Left colon (tissue), 2 donors: ENCODE measurements around the gene TBC1D5. TPM values are rescaled to one million over a fixed set of nuclear protein-coding genes. Genes with fewer than 3 reads are reported as not detected.

ENCODE experiments used
- ATAC-seq: fragments of 200-7000 bp; cut with Tn5 transposase; one replicate; pipeline ENCODE4 v1.9.1; 2020; ENCODE audit warnings: mild to moderate bottlenecking, moderate library complexity
- DNase-seq, 2 donors: peaks; one replicate each; pipeline ENCODE4 v3.0.0-alpha.2; 2020
- intact Hi-C, 2 donors: fragments of 100-400 bp; cut with DNase I in 1 of 2; cut with micrococcal nuclease in 1 of 2; formaldehyde crosslinking; loops; one replicate each; pipeline versions ENCODE4 v1.11.2 to v1.14.0; 2022; cut with DNase I, micrococcal nuclease
- total RNA-seq, 2 donors: library from RNA; stranded (reverse); fragmentation: NEBNext Ultra II Directional; extraction: Animal tissue kit (Norgen Biotek cat#: 25700); gene quantifications; one replicate each; pipeline ENCODE4 v1.2.1, GENCODE V29; 2021
- donor health status: DM: no; HTN: no; CAD: no.
- donor health status: DM: yes; HTN: yes; CAD: no.

Gene TBC1D5
- total RNA-seq, 2 donors from 2014 or later: 32.4 to 34.7 TPM

DNA sequence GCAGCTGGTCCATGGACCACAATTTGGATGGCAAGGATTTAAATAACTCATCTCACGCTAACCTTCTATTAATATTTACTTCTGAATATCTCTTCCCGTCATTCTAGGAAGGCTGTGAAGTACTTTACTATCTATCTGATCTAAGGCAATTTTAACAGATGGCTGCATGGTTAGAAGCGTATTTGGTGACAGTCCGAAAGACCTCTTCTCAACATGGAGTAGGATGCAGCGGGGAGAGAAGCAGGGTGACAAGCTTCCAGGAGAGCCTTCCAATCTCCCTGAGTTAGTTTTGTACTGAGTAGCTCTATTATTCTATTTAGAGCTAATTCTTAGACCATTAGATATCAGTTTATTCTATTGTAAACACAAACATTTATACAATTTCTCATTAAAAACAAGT is 548.3 kb downstream of the TBC1D5 start:
- DNase-seq: no peak
- intact Hi-C loops: no loop called here
- no peak for ATAC-seq

DNA sequence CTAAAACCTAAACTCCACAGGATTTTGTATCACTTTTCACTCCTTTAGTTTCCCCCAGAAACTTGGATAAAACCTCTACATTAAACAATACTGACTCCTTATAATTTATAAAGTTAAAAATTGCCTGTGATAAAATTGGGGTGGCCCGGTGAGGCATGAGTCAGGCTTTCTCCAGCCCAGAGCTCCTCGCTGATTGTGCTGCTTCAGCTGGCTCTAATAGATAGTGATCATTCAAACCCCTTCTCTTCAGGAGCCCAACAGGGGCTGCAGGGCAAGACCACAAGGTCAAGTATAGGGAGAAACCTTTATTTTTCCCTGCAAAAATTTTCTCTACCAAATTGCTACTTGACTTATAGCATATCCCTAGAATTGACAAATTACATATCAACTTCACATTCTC is 549.4 kb downstream of the TBC1D5 start:
- DNase-seq: no peak
- ATAC-seq: no peak
- intact Hi-C loops: no loop called here

- intact Hi-C loops: no loop called here
- ATAC-seq (no peak), DNase-seq (no peak)
Observed at GRCh38 chr3:17190353-17191078, 551.9 kb downstream of the TBC1D5 start.

GRCh38 chr3:17188378-17188777 is 554.1 kb downstream of the TBC1D5 start:
- ATAC-seq (no peak), DNase-seq (no peak)
- intact Hi-C loops: no loop called here

GRCh38 chr3:17187589-17188184 is 554.7 kb downstream of the TBC1D5 start:
- intact Hi-C loops: no loop called here
- no peak for DNase-seq
- no peak for ATAC-seq

DNA sequence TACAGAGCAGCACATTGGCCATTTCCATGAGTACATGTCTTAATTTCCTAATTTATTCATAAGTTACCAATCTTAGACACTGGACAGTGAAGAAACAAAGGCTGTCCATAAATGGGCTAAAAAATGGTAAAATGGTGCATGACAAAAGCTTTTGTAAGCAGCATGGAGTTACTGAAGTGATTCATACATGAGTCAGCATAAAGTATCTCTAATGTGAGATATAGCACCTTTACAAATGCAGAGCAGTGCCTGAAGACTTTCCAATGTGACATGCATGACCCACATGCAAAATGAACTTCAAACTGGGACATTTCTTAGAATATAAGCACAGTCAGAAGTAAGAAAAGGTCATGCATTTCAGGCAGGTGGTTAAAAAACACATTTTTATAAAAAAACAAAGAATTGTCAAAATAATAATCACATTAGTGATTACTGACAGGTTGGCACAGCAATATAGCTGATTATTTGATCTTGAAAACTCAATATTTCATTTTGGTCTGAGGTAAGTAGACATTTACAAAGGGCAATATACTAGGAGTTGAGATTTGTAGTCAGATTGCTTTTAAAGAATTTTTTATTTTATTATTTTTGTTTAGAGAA is 558.4 kb downstream of the TBC1D5 start:
- ATAC-seq: no peak
- DNase-seq: no peak

GRCh38 chr3:17182166-17182565 is 560.3 kb downstream of the TBC1D5 start:
- ATAC-seq (no peak), DNase-seq (no peak)
- intact Hi-C loops: no loop called here

More for the DNA sequence above, 558.4 kb downstream of the TBC1D5 start:
- intact Hi-C loops: no loop called here

- ATAC-seq (no peak), DNase-seq (no peak)
- intact Hi-C loops: no loop called here
Observed at GRCh38 chr3:17181413-17181907, 561.0 kb downstream of the TBC1D5 start.

GRCh38 chr3:17179381-17180205 is 562.8 kb downstream of the TBC1D5 start:
- no peak for DNase-seq
- ATAC-seq: no peak
- intact Hi-C loops: no loop called here

DNA sequence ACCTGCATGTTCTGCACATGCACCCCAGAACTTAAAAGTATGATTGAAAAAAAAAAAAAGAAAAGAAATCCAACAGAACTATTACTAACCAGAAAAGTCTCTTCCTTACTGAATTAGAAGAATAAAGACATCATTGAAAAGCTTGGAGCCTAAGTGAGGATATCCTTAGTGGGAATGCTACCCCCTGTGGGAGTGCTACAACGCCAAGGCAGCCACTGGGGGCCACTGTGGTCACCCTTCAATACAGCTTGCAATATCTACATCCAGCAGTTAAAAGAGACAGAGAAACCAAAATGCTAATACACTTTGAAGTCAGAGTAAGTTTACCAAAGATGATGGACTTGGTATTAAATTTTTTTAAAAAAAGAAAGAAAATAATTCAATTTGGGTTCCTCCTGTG is 565.7 kb downstream of the TBC1D5 start:
- ATAC-seq (no peak), DNase-seq (no peak)
- intact Hi-C loops: no loop called here

GRCh38 chr3:17175187-17175807 is 567.1 kb downstream of the TBC1D5 start:
- ATAC-seq (no peak), DNase-seq (no peak)
- intact Hi-C loops: no loop called here

DNA sequence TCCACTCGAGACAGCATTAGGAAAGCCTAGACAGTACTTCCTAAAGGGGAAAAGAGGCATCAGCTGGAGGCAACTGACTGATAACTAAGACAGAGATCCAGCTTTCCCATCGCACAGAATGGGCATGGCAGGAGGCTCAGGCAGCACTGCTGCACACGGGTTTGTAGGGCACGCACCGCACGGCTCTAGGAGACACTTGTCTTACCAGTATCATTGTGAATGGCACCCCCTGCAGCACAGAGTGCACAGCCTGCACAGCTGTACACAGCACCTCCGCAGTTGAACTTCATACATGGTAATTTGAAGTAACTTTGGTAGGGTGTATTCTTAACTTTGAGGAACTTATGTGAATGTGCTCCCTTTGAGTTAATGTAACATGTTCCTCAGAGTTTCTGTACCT is 576.1 kb downstream of the TBC1D5 start:
- no peak for DNase-seq
- no peak for ATAC-seq
- intact Hi-C loops: no loop called here

DNA sequence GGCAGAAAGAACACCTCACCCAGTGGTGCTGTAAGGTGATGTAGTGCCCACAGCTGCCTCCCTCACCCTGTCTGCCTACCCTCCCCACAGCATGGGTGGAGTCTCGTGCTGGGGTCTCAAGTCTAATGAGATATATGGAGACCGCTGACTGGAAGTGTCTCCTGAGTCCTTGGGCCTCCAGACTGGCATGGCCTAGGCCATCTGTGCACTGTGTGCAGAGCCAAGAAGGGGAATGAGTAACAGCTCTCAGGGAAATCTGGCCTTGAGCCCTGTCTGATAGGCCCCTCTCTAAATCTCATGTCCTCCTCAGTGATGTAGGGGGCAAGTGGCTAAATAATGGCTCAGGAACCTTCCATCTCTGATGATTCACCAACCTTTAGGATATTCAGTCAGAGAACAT is 580.3 kb downstream of the TBC1D5 start:
- ATAC-seq: no peak
- no peak for DNase-seq
- intact Hi-C loops: no loop called here

- intact Hi-C loops: no loop called here
- ATAC-seq: no peak
Observed at GRCh38 chr3:17160597-17160996, 581.8 kb downstream of the TBC1D5 start.

GRCh38 chr3:17158941-17159682 is 583.3 kb downstream of the TBC1D5 start:
- intact Hi-C loops: no loop called here
- no peak for DNase-seq

More at GRCh38 chr3:17160597-17160996, 581.8 kb downstream of the TBC1D5 start:
- no peak for DNase-seq

DNA sequence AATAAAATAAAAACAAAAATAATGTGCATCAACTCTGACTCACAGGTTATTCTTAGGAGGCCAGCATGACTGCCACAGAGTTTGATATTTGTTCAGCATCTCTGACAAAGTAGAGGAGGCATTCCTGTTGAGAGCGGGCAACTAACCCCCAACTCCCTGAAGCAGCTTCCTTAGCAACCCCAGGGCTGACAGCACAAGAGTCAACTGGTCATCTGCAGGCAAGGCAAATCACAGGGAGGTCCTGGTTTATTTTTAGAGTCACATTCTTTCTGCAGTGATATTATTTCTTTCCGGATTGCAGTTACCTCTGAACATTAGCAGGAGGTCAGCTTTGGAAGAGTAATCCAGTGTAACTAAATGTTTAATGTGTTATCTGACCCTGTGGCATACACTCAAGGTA is 584.7 kb downstream of the TBC1D5 start:
- ATAC-seq: no peak
- intact Hi-C loops: no loop called here
- DNase-seq: no peak

More at GRCh38 chr3:17158941-17159682, 583.3 kb downstream of the TBC1D5 start:
- ATAC-seq: no peak

DNA sequence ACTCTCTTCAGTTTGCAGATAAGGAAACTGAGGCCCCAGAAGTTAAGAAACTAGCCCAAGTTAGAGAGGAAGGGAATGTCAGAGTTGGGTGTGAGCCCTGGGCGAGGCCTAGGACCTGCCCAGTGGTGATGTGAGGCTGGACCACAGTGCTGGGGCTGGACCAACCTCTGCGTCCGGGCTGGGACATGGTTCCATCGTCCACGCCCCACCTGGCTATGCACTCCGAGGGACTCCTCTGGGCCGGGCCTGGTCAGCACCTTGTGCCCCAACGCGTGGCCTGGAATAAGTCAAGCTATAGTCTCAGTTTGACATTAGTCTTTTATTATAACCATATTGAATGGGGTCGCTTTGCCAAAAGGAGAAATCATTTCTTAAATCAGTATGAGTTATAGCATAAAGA is 585.6 kb downstream of the TBC1D5 start:
- DNase-seq (no peak), ATAC-seq (no peak)
- intact Hi-C loops: no loop called here

- intact Hi-C loops: no loop called here
- no peak for DNase-seq
- no peak for ATAC-seq
Observed at GRCh38 chr3:17155951-17156350, 586.5 kb downstream of the TBC1D5 start.
